Cerebellar nuclear complex (tissue), 1 donor: ENCODE results near the gene CORO2A.
"Not testable (repeated sequence)": the region's sequence is repeated elsewhere in the genome, so short reads cannot be mapped to it uniquely, and the experiment has no call there.

ENCODE experiments used
- DNase-seq, 2 experiments: peaks; one replicate each; lab custom pipeline; 2025; lab: John Stamatoyannopoulos, UW

CORO2A gene

GRCh38 chr9:98105006-98105405 is 87.4 kb downstream of the CORO2A start:
- DNase-seq = no peak

DNA sequence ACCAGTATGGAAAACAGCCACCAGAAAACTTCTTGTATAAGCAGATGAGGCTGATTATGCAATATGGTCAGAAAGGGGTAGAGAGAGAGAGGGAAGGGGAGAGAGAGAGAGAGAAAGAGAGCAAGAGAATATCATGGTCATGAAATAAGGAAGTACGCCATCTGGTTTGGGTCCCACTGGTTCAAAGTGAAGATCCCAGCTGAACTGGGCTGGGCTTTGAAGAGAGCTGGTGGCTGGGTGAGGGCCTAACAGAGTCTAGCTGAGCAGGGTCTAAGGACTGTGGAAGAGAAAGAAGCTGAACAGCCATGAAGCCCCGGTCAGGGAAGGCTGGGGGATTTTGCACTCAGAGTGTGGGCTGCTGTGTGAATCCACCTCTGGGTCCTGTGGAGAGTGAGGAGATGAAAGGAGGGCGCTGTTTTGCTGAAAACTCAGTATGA is 88.0 kb downstream of the CORO2A start:
- DNase-seq = no peak

GRCh38 chr9:98101868-98102273 is 90.6 kb downstream of the CORO2A start:
- DNase-seq = no peak

DNA sequence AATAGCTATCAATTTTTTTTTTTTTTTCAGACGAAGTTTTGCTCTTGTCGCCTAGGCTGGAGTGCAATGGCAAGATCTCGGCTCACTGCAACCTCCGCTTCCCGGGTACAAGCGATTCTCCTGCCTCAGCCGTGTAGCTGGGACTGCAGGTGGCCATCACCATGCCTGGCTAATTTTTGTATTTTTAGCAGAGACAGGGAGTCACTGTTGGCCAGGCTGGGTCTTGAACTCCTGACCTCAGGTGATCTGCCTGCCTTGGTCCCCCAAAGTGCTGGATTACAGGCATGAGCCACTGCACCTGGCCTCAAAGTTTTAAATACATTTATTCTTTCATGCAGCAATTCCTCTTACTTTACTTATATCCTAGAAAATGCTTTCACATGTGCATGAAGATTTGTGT is 91.0 kb downstream of the CORO2A start:
- no peak for DNase-seq

- DNase-seq = no peak
Observed at GRCh38 chr9:98100456-98100855, 92.0 kb downstream of the CORO2A start.

DNA sequence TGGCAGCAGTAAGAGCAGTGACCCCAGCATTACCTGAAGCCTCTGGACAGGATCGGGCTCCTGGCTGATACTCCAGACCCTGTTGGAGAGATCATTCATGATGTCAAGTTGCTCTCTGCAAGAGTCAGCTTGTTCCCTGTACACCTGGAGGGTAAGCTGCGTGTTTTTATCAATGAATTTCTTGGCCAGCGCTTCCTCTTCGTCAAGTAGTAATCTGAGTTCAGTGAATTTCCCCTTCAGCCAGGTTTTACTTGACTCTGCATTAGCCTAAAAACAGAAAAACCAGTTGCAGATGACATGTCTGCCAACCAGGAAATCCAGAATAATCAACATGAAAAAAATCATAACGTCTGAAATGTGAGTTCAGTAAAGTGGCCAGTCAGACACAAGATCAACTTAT is 92.5 kb downstream of the CORO2A start:
- DNase-seq = no peak

DNA sequence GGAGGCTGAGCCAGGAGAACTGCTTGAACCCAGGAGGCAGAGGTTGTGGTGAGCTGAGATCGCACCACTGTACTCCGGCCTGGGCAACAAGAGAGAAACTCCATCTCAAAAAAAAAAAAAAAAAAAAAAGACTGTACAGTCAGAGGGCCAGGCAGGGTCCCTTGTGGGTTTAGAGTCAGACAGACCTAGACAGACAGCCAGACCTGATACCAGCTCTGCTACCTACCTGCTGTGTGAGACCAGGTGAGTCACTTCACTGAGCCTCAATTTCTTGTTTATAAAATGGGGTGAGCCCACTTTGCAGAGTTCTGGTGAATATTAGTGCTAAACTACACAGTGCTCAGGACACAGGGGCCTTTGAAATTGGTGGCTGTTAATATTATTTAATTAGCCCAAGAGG is 93.1 kb downstream of the CORO2A start:
- DNase-seq = no peak

DNA sequence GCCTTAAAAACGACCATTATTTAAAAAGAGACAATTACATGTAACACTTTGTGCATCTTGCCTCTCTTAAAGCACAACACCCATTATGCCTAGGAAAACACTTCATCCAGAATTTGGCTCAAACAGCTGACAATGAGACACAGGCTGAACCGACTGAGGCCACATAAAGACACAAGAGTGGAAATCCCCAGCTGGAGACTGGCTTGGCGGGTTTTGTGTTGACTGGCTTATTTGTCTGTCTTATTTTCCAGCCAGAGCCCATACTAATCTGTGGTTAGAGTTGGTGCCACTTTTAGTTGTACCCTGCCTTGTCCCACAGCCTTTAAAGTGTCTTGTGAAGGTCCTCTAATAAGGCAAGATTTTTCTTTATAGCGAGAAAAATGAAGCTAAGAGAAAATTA is 94.6 kb downstream of the CORO2A start:
- no peak for DNase-seq

DNA sequence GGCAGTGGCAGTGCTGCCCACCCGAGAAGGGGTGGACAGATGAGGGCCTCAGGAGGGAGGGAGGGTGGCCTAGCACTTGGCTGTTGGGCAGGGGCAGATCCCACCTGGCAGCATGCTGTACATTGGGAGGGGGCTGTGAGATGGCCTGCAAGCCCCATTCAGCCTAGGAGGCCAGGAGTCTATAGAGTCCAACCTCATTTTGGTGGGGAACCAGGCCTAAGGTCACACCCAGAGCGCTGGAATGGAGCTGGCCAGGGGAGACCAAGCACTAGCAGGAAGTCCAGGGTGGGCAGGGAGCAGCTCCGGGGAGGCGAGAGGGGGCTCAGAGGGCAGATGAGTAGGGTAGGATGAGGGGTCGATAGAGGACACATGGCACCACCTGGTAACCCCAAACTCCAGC is 96.3 kb downstream of the CORO2A start:
- DNase-seq = no peak

DNA sequence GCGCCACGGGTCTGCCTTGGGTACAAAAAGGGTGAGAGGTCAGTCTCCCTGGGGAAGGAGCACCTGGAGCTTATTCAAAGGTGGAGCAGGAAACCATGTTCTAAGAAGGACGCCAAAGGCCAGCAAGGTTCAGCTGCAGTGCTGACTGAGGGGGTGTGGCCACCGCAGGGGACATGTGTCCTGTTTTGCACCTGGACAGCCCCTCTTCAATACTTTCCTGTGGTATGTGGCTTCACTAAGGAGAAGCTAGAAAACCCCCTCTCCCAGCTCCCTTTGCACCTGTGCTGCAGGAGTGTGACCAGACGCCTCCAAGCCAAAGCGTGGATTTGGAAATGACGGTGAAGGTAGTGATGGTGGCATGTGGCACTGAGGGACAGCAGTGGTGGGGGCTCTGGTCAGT is 97.0 kb downstream of the CORO2A start:
- no peak for DNase-seq

GRCh38 chr9:98094851-98095250 is 97.6 kb downstream of the CORO2A start:
- DNase-seq = no peak

- no peak for DNase-seq
Observed at GRCh38 chr9:98094316-98094715, 98.1 kb downstream of the CORO2A start.

DNA sequence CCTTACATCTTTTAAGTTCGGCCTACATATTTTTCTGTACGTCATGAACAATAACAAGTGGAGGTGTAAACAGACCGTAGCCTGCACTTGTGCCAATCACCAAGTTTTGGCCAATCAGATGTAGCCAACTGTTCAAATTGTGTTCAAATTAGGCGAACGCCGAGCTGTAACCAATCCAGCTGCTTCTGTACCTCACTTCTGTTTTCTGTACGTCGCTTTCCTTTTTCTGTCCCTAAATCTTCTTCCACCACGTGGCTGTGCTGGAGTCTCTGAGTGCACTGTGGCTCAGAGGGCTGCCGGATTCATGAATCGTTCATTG is 99.9 kb downstream of the CORO2A start:
- no peak for DNase-seq

DNA sequence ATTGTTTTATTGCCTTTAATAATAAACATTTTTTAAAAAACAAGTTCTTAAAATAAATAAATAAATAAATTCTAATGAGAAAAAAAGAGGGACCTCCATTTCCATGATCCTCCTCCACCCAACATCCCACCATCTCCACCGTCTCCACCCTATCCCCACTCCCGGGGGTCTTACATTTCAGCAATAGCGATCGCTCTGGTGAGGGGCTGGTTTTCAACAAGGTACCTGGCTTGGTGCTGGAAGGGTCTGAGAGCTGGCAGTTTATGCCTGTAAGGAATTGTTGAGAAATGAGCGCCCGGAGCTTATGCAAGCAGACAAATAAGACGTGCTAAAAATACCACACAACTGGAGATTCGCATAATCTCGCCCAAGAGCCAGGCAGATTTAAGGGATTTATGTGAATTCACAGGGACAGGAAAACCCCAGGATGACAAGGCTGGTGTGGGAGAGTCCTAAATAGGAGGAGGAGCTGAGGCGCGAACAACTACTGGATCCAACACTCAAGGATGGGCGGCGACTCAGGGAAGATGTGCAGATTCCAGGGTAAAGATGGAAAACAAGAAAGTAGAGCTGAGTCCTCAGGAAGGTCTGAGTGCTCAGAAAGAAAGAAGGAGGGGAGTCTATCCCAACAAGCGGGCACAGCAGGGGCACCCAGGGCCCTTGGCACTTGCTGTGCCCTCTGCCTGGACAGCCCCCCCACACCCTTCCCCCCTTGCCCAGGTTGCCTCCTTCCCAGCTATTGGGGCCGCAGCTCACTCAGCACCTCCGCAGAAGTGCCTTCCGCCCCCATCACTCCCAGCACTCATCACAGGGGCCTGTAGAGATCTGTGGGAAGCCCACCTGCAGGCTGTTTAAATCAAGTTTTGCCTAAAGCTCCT is 100.5 kb downstream of the CORO2A start:
- DNase-seq = no peak

GRCh38 chr9:98090674-98091073 is 101.8 kb downstream of the CORO2A start:
- DNase-seq = not testable (repeated sequence)

- no peak for DNase-seq
Observed at GRCh38 chr9:98087420-98088354, 104.8 kb downstream of the CORO2A start.

DNA sequence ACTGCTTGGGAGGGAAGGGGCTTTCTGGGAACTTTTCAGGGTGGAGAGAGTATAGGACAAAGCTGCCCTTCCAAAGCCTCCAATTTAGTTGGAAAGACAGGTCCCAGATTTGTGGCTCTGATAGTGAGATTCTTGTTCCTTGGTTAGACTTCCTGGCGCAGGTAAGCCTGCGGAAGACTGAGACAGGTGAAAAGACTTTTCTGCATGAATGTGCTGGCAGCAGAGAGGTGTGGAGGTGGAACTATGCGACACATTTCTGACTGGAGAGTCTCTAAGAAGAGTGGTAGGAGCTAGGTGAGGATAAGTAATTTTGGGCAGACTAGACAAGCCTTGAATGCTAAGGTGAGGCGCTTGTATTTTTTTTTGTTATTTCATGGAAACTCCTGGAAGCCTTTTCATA is 106.0 kb downstream of the CORO2A start:
- DNase-seq = no peak

- DNase-seq = no peak
Observed at GRCh38 chr9:98085944-98086343, 106.5 kb downstream of the CORO2A start.

DNA sequence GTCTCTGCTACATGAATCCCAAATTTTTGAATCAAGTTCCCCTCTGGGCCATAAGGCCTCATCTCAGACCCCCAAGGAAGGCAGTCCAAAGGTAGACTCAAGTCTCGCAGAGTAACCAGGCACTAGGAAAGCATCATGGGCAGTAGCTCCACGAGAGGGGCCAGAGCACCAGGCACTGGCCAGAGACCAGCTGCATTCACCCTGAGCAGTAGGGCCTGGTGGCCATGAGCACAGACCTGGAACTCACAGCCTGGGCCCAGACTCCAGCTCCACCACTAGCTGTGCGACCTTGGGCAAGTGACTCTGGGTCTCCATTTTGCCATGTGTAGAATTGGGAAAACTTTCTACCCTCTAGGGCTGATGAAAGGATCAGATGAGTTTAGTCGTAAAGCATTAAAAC is 107.4 kb downstream of the CORO2A start:
- DNase-seq = no peak

DNA sequence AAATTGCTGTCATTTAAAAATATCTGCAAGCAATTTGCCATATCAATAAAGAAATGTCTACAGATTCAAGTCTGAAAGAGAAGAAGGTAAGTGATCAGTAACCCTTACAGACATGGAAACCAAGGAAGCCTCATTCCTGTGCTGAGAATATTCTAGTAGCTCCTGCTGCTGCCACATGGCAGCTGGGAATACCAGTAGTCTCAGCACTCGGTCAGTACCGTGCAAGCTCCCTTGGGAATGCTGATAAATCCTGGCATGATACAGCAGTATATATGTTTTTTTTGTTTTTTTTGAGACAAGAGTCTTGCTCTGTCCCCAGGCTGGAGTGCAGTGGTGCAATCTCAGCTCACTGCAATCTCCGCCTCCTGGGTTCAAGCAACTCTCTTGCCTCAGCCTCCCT is 108.0 kb downstream of the CORO2A start:
- no peak for DNase-seq

GRCh38 chr9:98083566-98084183 is 108.8 kb downstream of the CORO2A start:
- DNase-seq = no peak

DNA sequence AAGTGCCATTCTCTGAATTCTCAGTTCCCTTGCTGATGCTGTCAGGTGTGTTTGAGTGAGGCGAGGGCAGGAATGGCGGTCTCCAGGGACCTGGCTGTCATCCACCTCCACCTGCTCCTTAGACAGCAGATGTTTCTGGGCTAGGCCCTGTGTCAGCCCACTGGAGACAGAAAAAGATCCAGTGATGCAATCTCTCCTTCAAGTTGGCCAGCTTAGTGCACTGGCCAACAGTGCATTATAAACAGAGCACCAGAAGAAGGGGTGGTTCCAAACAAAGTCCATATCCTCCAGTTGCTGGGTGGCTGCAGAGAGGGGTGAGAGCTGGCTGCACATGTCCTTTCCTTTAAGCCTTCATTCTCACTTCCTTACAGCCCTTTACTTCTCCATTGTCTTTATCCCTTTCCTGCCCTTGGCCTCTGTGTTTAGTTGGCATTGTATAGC is 109.4 kb downstream of the CORO2A start:
- no peak for DNase-seq
